SK-N-SH (cell line): Measurements from ENCODE around the gene LPA. TPM values are rescaled to one million over a fixed set of nuclear protein-coding genes. Genes with fewer than 3 reads are reported as not detected.

ENCODE experiments used
- CTCF ChIA-PET: fragments of 300-600, 350-600 bp; formaldehyde crosslinking; extraction: SDS; loops from one replicate; lab custom pipeline; 2021; lab: Yijun Ruan, JAX
- POLR2A ChIA-PET: fragments of 350-600 bp; sonication (Branson Sonifier 250); formaldehyde crosslinking; extraction: SDS; loops from one replicate; lab custom pipeline; 2020; ENCODE audit warnings: antibody characterized with exemption, inconsistent platforms; lab: Yijun Ruan, JAX
- DNase-seq: peaks from one replicate; pipeline ENCODE4 v3.0.0; 2012
- H2AFZ ChIP-seq: fragments of 200-600 bp; sonication (generic); 2 replicates; pipeline ENCODE4 v1.8.1; 2016; ENCODE audit warnings: antibody characterized with exemption, mild to moderate bottlenecking, low read depth
- H3F3A ChIP-seq: fragments of 200-600 bp; sonication (generic); replicated peaks from 2 replicates; pipeline ENCODE3; 2016; ENCODE audit warnings: antibody characterized with exemption, mild to moderate bottlenecking; ENCODE audit not compliant: insufficient read depth
- H3K27ac ChIP-seq, 2 experiments: fragments of 200-500 bp in 1 of 2; fragments of 200-600 bp in 1 of 2; sonication (Bioruptor generic) in 1 of 2; sonication (generic), shearing (Covaris generic) in 1 of 2; 2 replicates each; pipeline versions ENCODE4 v1.5.1 to v1.6.1; 2014 to 2016; ENCODE audit warnings: low read depth in 2 of 2, inconsistent platforms in 1 of 2, low read length in 1 of 2, mild to moderate bottlenecking in 1 of 2, mixed read lengths in 1 of 2
- H3K27me3 ChIP-seq: fragments of 200-600 bp; sonication (generic), shearing (Covaris generic); 2 replicates; pipeline ENCODE4 v1.6.1; 2016; ENCODE audit warnings: mixed run types; ENCODE audit not compliant: insufficient read depth
- H3K36me3 ChIP-seq, 2 experiments: fragments of 200-500 bp in 1 of 2; fragments of 200-600 bp in 1 of 2; sonication (Bioruptor generic) in 1 of 2; sonication (generic) in 1 of 2; replicated peaks in 1 of 2; 2 replicates each; pipeline versions ENCODE3 to v1.5.1; 2014 to 2016; ENCODE audit warnings: low read length in 1 of 2, mild to moderate bottlenecking in 1 of 2; ENCODE audit not compliant: insufficient read depth in 2 of 2, control insufficient read depth in 1 of 2
- H3K4me1 ChIP-seq, 2 experiments: fragments of 200-500 bp in 1 of 2; fragments of 200-600 bp in 1 of 2; sonication (Bioruptor generic) in 1 of 2; sonication (generic), shearing (Covaris generic) in 1 of 2; 2 replicates each; pipeline versions ENCODE4 v1.5.1 to v1.6.1; 2014 to 2016; ENCODE audit warnings: low read depth in 1 of 2, low read length in 1 of 2, mixed run types in 1 of 2; ENCODE audit not compliant: insufficient read depth in 2 of 2, control insufficient read depth in 1 of 2
- H3K4me2 ChIP-seq: fragments of 200-600 bp; sonication (generic), shearing (Covaris generic); 2 replicates; pipeline ENCODE4 v1.6.1; 2017; ENCODE audit warnings: mixed run types
- H3K4me3 ChIP-seq, 2 experiments: fragments of 200-500 bp in 1 of 2; fragments of 200-600 bp in 1 of 2; sonication (Bioruptor generic) in 1 of 2; sonication (generic), shearing (Covaris generic) in 1 of 2; 2 replicates each; pipeline versions ENCODE4 v1.5.1 to v1.8.1; 2014 to 2016; ENCODE audit warnings: low read depth in 2 of 2, inconsistent platforms in 1 of 2, low read length in 1 of 2, mild to moderate bottlenecking in 1 of 2, mixed read lengths in 1 of 2, moderate library complexity in 1 of 2
- H3K79me2 ChIP-seq: fragments of 200-600 bp; sonication (generic); 2 replicates; pipeline ENCODE4 v1.8.1; 2017; ENCODE audit warnings: mild to moderate bottlenecking; ENCODE audit not compliant: insufficient read depth
- H3K9ac ChIP-seq: fragments of 200-600 bp; sonication (generic); 2 replicates; pipeline ENCODE4 v1.6.1; 2017; ENCODE audit warnings: mixed run types
- H3K9me2 ChIP-seq: fragments of 200-600 bp; sonication (generic); 2 replicates; pipeline ENCODE4 v1.6.1; 2017; ENCODE audit warnings: mixed run types
- H3K9me3 ChIP-seq: fragments of 200-600 bp; sonication (generic); 2 replicates; pipeline ENCODE4 v1.6.1; 2017; ENCODE audit warnings: mixed run types, mild to moderate bottlenecking, moderate library complexity
- H4K20me1 ChIP-seq: fragments of 200-600 bp; sonication (generic); 2 replicates; pipeline ENCODE4 v1.6.1; 2017; ENCODE audit warnings: mild to moderate bottlenecking, mixed run types; ENCODE audit not compliant: insufficient read depth
- CHD2 ChIP-seq: fragments of 150-350 bp; IDR thresholded peaks from 2 replicates; pipeline ENCODE4 v1.6.1; 2018; ENCODE audit warnings: low read length; ENCODE audit not compliant: partially characterized antibody
- CTCF ChIP-seq: fragments of 200-600 bp; sonication (generic); IDR thresholded peaks from 2 replicates; pipeline ENCODE4 v1.6.1; 2017; ENCODE audit warnings: antibody characterized with exemption, mild to moderate bottlenecking, moderate library complexity
- EP300 ChIP-seq, 2 experiments: IDR thresholded peaks; 2 replicates each; pipeline versions ENCODE4 v1.4.0 to v1.6.1; 2012; ENCODE audit warnings: borderline replicate concordance in 1 of 2, low read depth in 1 of 2, low read length in 1 of 2
- MAX ChIP-seq: IDR thresholded peaks from 2 replicates; pipeline ENCODE4 v1.4.0; 2012; ENCODE audit warnings: low read depth
- NFIC ChIP-seq: IDR thresholded peaks from 2 replicates; pipeline ENCODE4 v1.4.0; 2012; ENCODE audit warnings: borderline replicate concordance
- RAD21 ChIP-seq: IDR thresholded peaks from 2 replicates; pipeline ENCODE4 v1.6.1; 2012; ENCODE audit warnings: mild to moderate bottlenecking, low read length
- RFX5 ChIP-seq: IDR thresholded peaks from 2 replicates; pipeline ENCODE4 v1.6.1; 2012; ENCODE audit warnings: mild to moderate bottlenecking, improper control_type of control experiment, low read length
- SIN3A ChIP-seq: IDR thresholded peaks from 2 replicates; pipeline ENCODE4 v1.6.1; 2012; ENCODE audit warnings: low read depth, mild to moderate bottlenecking, low read length, moderate library complexity, borderline replicate concordance
- WGBS: methylation state at CpG from one replicate; pipeline ENCODE4 v1.1.6; 2017; ENCODE audit warnings: low lambda C conversion rate; 5-methylcytosine and 5-hydroxymethylcytosine counted together
- polyA plus RNA-seq, 3 experiments: library from polyadenylated mRNA; depleted of rRNA; stranded (reverse); fragments of >200 nt; gene quantifications; 2 replicates each; pipeline ENCODE4 v1.2.3, GENCODE V29; 2012
- TF ChIP-seq, protein P1 (sequence below): IDR thresholded peaks from 2 replicates; pipeline ENCODE4; 2012
- TF ChIP-seq, protein P2 (sequence below): IDR thresholded peaks from 2 replicates; pipeline ENCODE4 v1.6.1; 2012; ENCODE audit warnings: mild to moderate bottlenecking, low read depth, low read length, moderate library complexity

LPA gene
- polyA plus RNA-seq, 1 of the 3 experiments (the other 2 are of a cell fraction): not detected

- TF ChIP-seq CTCF (peak; percentile 48), MAX (no peak), RAD21 (peak; percentile 48)
- Histone ChIP-seq H3K27me3 (no peaks in the 10 kb centered on the region), H2AFZ (no peak overlapping the region), H3K4me2 (no peak overlapping the region), H3K4me3 (no peak overlapping the region), H3K4me1 (no peaks in the 10 kb centered on the region), H3K9me2 (no peaks in the 10 kb centered on the region), H3F3A (no peaks in the 10 kb centered on the region), H3K36me3 (no peaks in the 10 kb centered on the region), H4K20me1 (no peaks in the 10 kb centered on the region), H3K79me2 (no peaks in the 10 kb centered on the region), H3K9me3 (no peaks in the 10 kb centered on the region), H3K9ac (no peak overlapping the region), H3K27ac (no peak overlapping the region)
- DNase-seq: peak; percentile 26
- 1% methylated on average over 7 of the region's 9 CpGs for WGBS
- ChIA-PET CTCF (interaction anchor here (1.5 kb wide), 1 partner anchor 148 kb away, joined by 10 read pairs; no protein-coding TSS in a partner anchor), POLR2A (no interaction called here)
Measured at GRCh38 chr6:160667639-160668481, 3.8 kb upstream of the LPA start.

GRCh38 chr6:160662842-160663241 is 1.2 kb downstream of the LPA start:
- Histone ChIP-seq H3K4me2 (no peak overlapping the region), H3K36me3 (no peaks in the 10 kb centered on the region), H3K4me3 (no peak overlapping the region), H2AFZ (no peak overlapping the region), H3K9me3 (no peaks in the 10 kb centered on the region), H3K27me3 (no peaks in the 10 kb centered on the region), H4K20me1 (no peaks in the 10 kb centered on the region), H3K9me2 (no peaks in the 10 kb centered on the region), H3K9ac (no peak overlapping the region), H3F3A (no peaks in the 10 kb centered on the region), H3K27ac (no peak overlapping the region), H3K4me1 (no peaks in the 10 kb centered on the region), H3K79me2 (no peaks in the 10 kb centered on the region)
- TF ChIP-seq RFX5 (no peak), EP300 (IDR thresholded peaks at IDR 0.05; ENCODE audit: borderline replicate concordance in 1 of 2, low read depth in 1 of 2, low read length in 1 of 2) (no peak), CHD2 (no peak), NFIC (no peak), SIN3A (no peak)
- TF ChIP-seq, protein P1, sequence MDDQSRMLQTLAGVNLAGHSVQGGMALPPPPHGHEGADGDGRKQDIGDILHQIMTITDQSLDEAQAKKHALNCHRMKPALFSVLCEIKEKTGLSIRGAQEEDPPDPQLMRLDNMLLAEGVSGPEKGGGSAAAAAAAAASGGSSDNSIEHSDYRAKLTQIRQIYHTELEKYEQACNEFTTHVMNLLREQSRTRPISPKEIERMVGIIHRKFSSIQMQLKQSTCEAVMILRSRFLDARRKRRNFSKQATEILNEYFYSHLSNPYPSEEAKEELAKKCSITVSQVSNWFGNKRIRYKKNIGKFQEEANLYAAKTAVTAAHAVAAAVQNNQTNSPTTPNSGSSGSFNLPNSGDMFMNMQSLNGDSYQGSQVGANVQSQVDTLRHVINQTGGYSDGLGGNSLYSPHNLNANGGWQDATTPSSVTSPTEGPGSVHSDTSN: no peak
- TF ChIP-seq, protein P2, sequence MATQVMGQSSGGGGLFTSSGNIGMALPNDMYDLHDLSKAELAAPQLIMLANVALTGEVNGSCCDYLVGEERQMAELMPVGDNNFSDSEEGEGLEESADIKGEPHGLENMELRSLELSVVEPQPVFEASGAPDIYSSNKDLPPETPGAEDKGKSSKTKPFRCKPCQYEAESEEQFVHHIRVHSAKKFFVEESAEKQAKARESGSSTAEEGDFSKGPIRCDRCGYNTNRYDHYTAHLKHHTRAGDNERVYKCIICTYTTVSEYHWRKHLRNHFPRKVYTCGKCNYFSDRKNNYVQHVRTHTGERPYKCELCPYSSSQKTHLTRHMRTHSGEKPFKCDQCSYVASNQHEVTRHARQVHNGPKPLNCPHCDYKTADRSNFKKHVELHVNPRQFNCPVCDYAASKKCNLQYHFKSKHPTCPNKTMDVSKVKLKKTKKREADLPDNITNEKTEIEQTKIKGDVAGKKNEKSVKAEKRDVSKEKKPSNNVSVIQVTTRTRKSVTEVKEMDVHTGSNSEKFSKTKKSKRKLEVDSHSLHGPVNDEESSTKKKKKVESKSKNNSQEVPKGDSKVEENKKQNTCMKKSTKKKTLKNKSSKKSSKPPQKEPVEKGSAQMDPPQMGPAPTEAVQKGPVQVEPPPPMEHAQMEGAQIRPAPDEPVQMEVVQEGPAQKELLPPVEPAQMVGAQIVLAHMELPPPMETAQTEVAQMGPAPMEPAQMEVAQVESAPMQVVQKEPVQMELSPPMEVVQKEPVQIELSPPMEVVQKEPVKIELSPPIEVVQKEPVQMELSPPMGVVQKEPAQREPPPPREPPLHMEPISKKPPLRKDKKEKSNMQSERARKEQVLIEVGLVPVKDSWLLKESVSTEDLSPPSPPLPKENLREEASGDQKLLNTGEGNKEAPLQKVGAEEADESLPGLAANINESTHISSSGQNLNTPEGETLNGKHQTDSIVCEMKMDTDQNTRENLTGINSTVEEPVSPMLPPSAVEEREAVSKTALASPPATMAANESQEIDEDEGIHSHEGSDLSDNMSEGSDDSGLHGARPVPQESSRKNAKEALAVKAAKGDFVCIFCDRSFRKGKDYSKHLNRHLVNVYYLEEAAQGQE: no peak
- POLR2A ChIA-PET: no interaction called here
- CTCF ChIA-PET: no interaction called here
- WGBS: 0% methylated on average over 2 of the region's 2 CpGs
- DNase-seq: no peak
